Breast epithelium (tissue), 3 donors: ENCODE measurements around the gene PRKCE.

Source experiments
- POLR2A ChIP-seq: fragments of 450-650 bp; IDR thresholded peaks from one replicate; pipeline ENCODE4 v1.6.1; 2016; ENCODE audit warnings: antibody characterized with exemption, mild to moderate bottlenecking, moderate library complexity
- TF ChIP-seq, protein P1 (sequence below), 3 donors: fragments of 450-650 bp; IDR thresholded peaks; one replicate each; pipeline ENCODE4 v1.5.1; 2016 to 2017; ENCODE audit warnings: antibody characterized with exemption in 3 of 3, mild to moderate bottlenecking in 3 of 3, moderate library complexity in 3 of 3

GRCh38 chr2:46148369-46148736 is 496.9 kb downstream of the PRKCE start:
- TF ChIP-seq, protein P1, sequence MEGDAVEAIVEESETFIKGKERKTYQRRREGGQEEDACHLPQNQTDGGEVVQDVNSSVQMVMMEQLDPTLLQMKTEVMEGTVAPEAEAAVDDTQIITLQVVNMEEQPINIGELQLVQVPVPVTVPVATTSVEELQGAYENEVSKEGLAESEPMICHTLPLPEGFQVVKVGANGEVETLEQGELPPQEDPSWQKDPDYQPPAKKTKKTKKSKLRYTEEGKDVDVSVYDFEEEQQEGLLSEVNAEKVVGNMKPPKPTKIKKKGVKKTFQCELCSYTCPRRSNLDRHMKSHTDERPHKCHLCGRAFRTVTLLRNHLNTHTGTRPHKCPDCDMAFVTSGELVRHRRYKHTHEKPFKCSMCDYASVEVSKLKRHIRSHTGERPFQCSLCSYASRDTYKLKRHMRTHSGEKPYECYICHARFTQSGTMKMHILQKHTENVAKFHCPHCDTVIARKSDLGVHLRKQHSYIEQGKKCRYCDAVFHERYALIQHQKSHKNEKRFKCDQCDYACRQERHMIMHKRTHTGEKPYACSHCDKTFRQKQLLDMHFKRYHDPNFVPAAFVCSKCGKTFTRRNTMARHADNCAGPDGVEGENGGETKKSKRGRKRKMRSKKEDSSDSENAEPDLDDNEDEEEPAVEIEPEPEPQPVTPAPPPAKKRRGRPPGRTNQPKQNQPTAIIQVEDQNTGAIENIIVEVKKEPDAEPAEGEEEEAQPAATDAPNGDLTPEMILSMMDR (IDR thresholded peaks at IDR 0.05), result no peak
- TF ChIP-seq POLR2A, result no peak
